B cell (primary cell): ENCODE data around the gene CD59. TPM values are rescaled to one million over a fixed set of nuclear protein-coding genes. Genes with fewer than 3 reads are reported as not detected.

Experiments
- ATAC-seq: fragments of 200-7000 bp; cut with Tn5 transposase; one replicate; pipeline ENCODE4 v1.10.0; 2021; ENCODE audit warnings: low read depth, mild to moderate bottlenecking, moderate number of reproducible peaks, moderate library complexity
- CTCF ChIA-PET: fragments of 350-600 bp; sonication (Branson Sonifier 250); formaldehyde crosslinking; loops from one replicate; lab custom pipeline; 2021; ENCODE audit warnings: antibody characterized with exemption, inconsistent platforms; lab: Charles Lee
- POLR2A ChIA-PET: fragments of 350-600 bp; sonication (Branson Sonifier 250); formaldehyde crosslinking; loops from one replicate; lab custom pipeline; 2021; ENCODE audit warnings: antibody characterized with exemption; lab: Charles Lee
- DNase-seq: peaks from one replicate; pipeline ENCODE4 v3.0.0; 2013
- H2AFZ ChIP-seq: 2 replicates; pipeline ENCODE4 v1.6.1; 2012; ENCODE audit warnings: mild to moderate bottlenecking, low read depth, low read length; ENCODE audit not compliant: insufficient read depth, poor library complexity, severe bottlenecking
- H3K27ac ChIP-seq, 2 donors: 1 replicate in 1 of 2; 2 replicates in 1 of 2; pipeline ENCODE4 v1.5.1; 2012 to 2013; ENCODE audit warnings: low read length in 2 of 2, mild to moderate bottlenecking in 2 of 2, moderate library complexity in 1 of 2
- H3K27me3 ChIP-seq, 4 experiments: fragments of 200-600 bp in 1 of 4; sonication (generic) in 1 of 4; replicated peaks in 1 of 4; 1 replicate in 2 of 4; 2 replicates in 2 of 4; pipeline versions ENCODE4 v1.6.1 to v1.7.0; 2013 to 2016; ENCODE audit warnings: low read length in 3 of 4, mild to moderate bottlenecking in 2 of 4, mixed read lengths in 1 of 4, moderate library complexity in 1 of 4; ENCODE audit not compliant: insufficient read depth in 4 of 4, control insufficient read depth in 3 of 4; ENCODE audit errors: control extremely low read depth in 1 of 4
- H3K36me3 ChIP-seq, 2 experiments: replicated peaks in 1 of 2; 1 replicate in 1 of 2; 2 replicates in 1 of 2; pipeline versions ENCODE4 v1.6.1 to v1.7.1; 2013; ENCODE audit warnings: low read length in 1 of 2; ENCODE audit not compliant: insufficient read depth in 2 of 2, control insufficient read depth in 1 of 2; ENCODE audit errors: control extremely low read depth in 1 of 2, extremely low read depth in 1 of 2
- H3K4me1 ChIP-seq, 2 donors: fragments of 200-600 bp in 1 of 2; sonication (generic) in 1 of 2; 1 replicate in 1 of 2; 2 replicates in 1 of 2; pipeline versions ENCODE4 v1.5.1 to v1.6.1; 2013 to 2017; ENCODE audit warnings: low read length in 2 of 2; ENCODE audit not compliant: control insufficient read depth in 2 of 2, insufficient read depth in 2 of 2
- H3K4me2 ChIP-seq: replicated peaks from 2 replicates; pipeline ENCODE3; 2012; ENCODE audit warnings: mild to moderate bottlenecking, low read depth, low read length; ENCODE audit not compliant: poor library complexity, severe bottlenecking
- H3K4me3 ChIP-seq, 5 experiments: fragments of 200-600 bp in 1 of 5; sonication (generic) in 1 of 5; 1 replicate in 3 of 5; 2 replicates in 2 of 5; pipeline versions ENCODE4 v1.5.1 to v1.7.0; 2011 to 2016; ENCODE audit warnings: low read length in 4 of 5, mild to moderate bottlenecking in 4 of 5, low read depth in 2 of 5, control low read depth in 1 of 5, moderate library complexity in 1 of 5; ENCODE audit not compliant: insufficient read depth in 1 of 5; ENCODE audit errors: control extremely low read depth in 1 of 5, extremely low read depth in 1 of 5
- H3K79me2 ChIP-seq: fragments of 200-600 bp; sonication (generic); one replicate; pipeline ENCODE4 v1.6.0; 2016; ENCODE audit warnings: low read length; ENCODE audit not compliant: control insufficient read depth, insufficient read depth
- H3K9ac ChIP-seq: fragments of 200-600 bp; sonication (generic); 2 replicates; pipeline ENCODE4 v1.6.1; 2017; ENCODE audit warnings: mild to moderate bottlenecking, low read length, moderate library complexity
- H3K9me3 ChIP-seq, 3 donors: one replicate each; pipeline versions ENCODE4 v1.6.1 to v1.7.1; 2013; ENCODE audit warnings: low read length in 2 of 3; ENCODE audit not compliant: control insufficient read depth in 2 of 3, insufficient read depth in 1 of 3; ENCODE audit errors: control extremely low read depth in 1 of 3
- H4K20me1 ChIP-seq: 2 replicates; pipeline ENCODE4 v1.6.0; 2012; ENCODE audit warnings: mild to moderate bottlenecking, low read length; ENCODE audit not compliant: insufficient read depth, control insufficient read depth, poor library complexity, severe bottlenecking
- H3K27ac Mint-ChIP-seq: one replicate; pipeline ENCODE4 v1.8.0; 2021; ENCODE audit warnings: mixed read lengths
- H3K27me3 Mint-ChIP-seq: one replicate; pipeline ENCODE4 v1.8.0; 2021; ENCODE audit warnings: mixed read lengths
- H3K4me1 Mint-ChIP-seq: one replicate; pipeline ENCODE4 v1.8.0; 2021; ENCODE audit warnings: mixed read lengths
- H3K4me3 Mint-ChIP-seq: one replicate; pipeline ENCODE4 v1.8.0; 2021; ENCODE audit warnings: mixed read lengths
- H3K9me3 Mint-ChIP-seq: one replicate; pipeline ENCODE4 v1.8.0; 2022; ENCODE audit warnings: mixed read lengths; ENCODE audit not compliant: insufficient read depth
- EZH2 ChIP-seq: IDR thresholded peaks from 2 replicates; pipeline ENCODE4 v1.6.1; 2012; ENCODE audit warnings: borderline replicate concordance, low read depth, mild to moderate bottlenecking, moderate library complexity, low read length; ENCODE audit not compliant: insufficient read depth, poor library complexity, severe bottlenecking
- WGBS: methylation state at CpG from one replicate; pipeline ENCODE4 v1.1.5; 2013; ENCODE audit warnings: missing lambda C conversion rate; ENCODE audit not compliant: insufficient coverage; 5-methylcytosine and 5-hydroxymethylcytosine counted together
- intact Hi-C: fragments of 100-400 bp; cut with micrococcal nuclease; formaldehyde crosslinking; loops from one replicate; pipeline ENCODE4 v1.10.0; 2022
- polyA plus RNA-seq: library from polyadenylated mRNA; depleted of rRNA; stranded (reverse); fragments of >200 nt; gene quantifications from 2 replicates; pipeline ENCODE4 v1.2.3, GENCODE V29; 2012
- total RNA-seq, 2 donors: library from RNA; stranded (reverse); fragments of 120-200 nt in 1 of 2; gene quantifications; 1 replicate in 1 of 2; 2 replicates in 1 of 2; pipeline versions ENCODE4 v1.2.3 to v1.2.4, GENCODE V29; 2013 to 2022
- TF ChIP-seq, protein P1 (sequence below): fragments of 200-600 bp; IDR thresholded peaks from one replicate; pipeline ENCODE4 v1.8.0; 2022; ENCODE audit warnings: antibody characterized with exemption, mild to moderate bottlenecking

Gene CD59
- total and polyA plus RNA-seq, 2 donors (not counting 1 experiment from before 2014, with no cell fraction given) = 10.9 to 41.3 TPM

- no peak overlapping the region for H3K9ac ChIP-seq
- Mint-ChIP-seq H3K27ac (no peak overlapping the region), H3K4me3 (no peak overlapping the region), H3K4me1 (no peaks in the 10 kb centered on the region), H3K9me3 (no peaks in the 10 kb centered on the region), H3K27me3 (no peaks in the 10 kb centered on the region)
- ATAC-seq (no peak), DNase-seq (no peak)
- H4K20me1 ChIP-seq = no peaks in the 10 kb centered on the region
- no peak for TF ChIP-seq EZH2
- TF ChIP-seq, protein P1, sequence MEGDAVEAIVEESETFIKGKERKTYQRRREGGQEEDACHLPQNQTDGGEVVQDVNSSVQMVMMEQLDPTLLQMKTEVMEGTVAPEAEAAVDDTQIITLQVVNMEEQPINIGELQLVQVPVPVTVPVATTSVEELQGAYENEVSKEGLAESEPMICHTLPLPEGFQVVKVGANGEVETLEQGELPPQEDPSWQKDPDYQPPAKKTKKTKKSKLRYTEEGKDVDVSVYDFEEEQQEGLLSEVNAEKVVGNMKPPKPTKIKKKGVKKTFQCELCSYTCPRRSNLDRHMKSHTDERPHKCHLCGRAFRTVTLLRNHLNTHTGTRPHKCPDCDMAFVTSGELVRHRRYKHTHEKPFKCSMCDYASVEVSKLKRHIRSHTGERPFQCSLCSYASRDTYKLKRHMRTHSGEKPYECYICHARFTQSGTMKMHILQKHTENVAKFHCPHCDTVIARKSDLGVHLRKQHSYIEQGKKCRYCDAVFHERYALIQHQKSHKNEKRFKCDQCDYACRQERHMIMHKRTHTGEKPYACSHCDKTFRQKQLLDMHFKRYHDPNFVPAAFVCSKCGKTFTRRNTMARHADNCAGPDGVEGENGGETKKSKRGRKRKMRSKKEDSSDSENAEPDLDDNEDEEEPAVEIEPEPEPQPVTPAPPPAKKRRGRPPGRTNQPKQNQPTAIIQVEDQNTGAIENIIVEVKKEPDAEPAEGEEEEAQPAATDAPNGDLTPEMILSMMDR = no peak
- POLR2A ChIA-PET = no interaction called here
- 57% methylated on average over 1 of the region's 4 CpGs for WGBS
- H3K27ac ChIP-seq = no peak overlapping the region
- no peaks in the 10 kb centered on the region for H3K4me1 ChIP-seq
- no peak overlapping the region for H2AFZ ChIP-seq
- H3K27me3 ChIP-seq = no peaks in the 10 kb centered on the region
- intact Hi-C loops = no loop called here
- H3K36me3 ChIP-seq = peaks cover 7 to 71% of the 10 kb centered on the region in 2 experiments
- H3K4me2 ChIP-seq = no peak overlapping the region
- no peaks in the 10 kb centered on the region for H3K79me2 ChIP-seq
- CTCF ChIA-PET = interaction anchor here (1.2 to 4.6 kb wide), 2 partner anchors 11 to 391 kb away, joined by 3 to 20 read pairs; no protein-coding TSS in a partner anchor
- H3K4me3 ChIP-seq = no peak overlapping the region
- H3K9me3 ChIP-seq = no peaks in the 10 kb centered on the region
These were observed 17.2 kb upstream of the CD59 start for GRCh38 chr11:33753304-33753967.

DNA sequence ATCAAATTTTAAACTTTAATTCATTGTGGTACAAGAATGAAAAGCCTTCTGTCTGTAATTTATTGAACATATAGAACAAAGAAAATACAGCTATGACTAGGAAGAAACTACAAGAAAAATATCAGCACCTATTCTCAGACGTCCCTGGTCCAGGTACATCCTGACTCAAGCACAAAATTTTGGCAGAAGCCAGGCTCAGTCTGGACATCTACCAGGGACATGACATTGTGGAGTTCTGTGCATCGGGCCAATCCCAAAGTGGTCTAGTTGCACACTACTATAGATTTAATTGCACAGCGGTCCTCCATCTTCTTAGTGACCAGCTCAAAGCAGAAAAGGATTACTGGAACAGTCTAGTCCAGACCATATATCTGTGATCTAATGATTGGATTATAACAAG is 15.7 kb upstream of the CD59 start:
- no peak overlapping the region for H3K27ac Mint-ChIP-seq
- POLR2A ChIA-PET = no interaction called here
- TF ChIP-seq, protein P1 = no peak
- TF ChIP-seq EZH2 = no peak
- Histone ChIP-seq H3K4me3 (no peak overlapping the region), H2AFZ (no peak overlapping the region), H3K4me1 (no peaks in the 10 kb centered on the region), H3K27me3 (no peaks in the 10 kb centered on the region), H3K9ac (no peak overlapping the region), H4K20me1 (no peaks in the 10 kb centered on the region), H3K36me3 (peaks cover 9 to 61% of the 10 kb centered on the region in 2 experiments), H3K79me2 (no peaks in the 10 kb centered on the region), H3K4me2 (no peak overlapping the region), H3K9me3 (no peaks in the 10 kb centered on the region), H3K27ac (no peak overlapping the region)
- H3K4me3 Mint-ChIP-seq = no peak overlapping the region
- intact Hi-C loops = no loop called here
- no peaks in the 10 kb centered on the region for H3K27me3 Mint-ChIP-seq
- WGBS = 89% methylated on average over 2 of the region's 3 CpGs
- DNase-seq (no peak), ATAC-seq (no peak)
- H3K9me3 Mint-ChIP-seq = no peaks in the 10 kb centered on the region
- no peaks in the 10 kb centered on the region for H3K4me1 Mint-ChIP-seq
- CTCF ChIA-PET = interaction anchor here (1.3 kb wide), 1 partner anchor 10 kb away, joined by 4 read pairs; no protein-coding TSS in a partner anchor
